DND-41 (cell line): ENCODE measurements around the gene ABHD16B.

Source experiments
- ATAC-seq: fragments of 200-7000 bp; cut with Tn5 transposase; 3 replicates; pipeline ENCODE4 v1.9.1; 2021; ENCODE audit warnings: low read depth; ENCODE audit not compliant: insufficient read depth
- DNase-seq: peaks from one replicate; pipeline ENCODE4 v3.0.0-alpha.2; 2020
- H2AFZ ChIP-seq: 2 replicates; pipeline ENCODE4 v1.6.0; 2012; ENCODE audit warnings: low read depth, low read length
- H3K27ac ChIP-seq: 2 replicates; pipeline ENCODE4 v1.5.1; 2012; ENCODE audit warnings: low read length, inconsistent platforms
- H3K27me3 ChIP-seq: fragments of 200-600 bp; sonication (generic); 2 replicates; pipeline ENCODE4 v1.6.0; 2012; ENCODE audit warnings: low read length, mild to moderate bottlenecking, inconsistent platforms; ENCODE audit not compliant: insufficient read depth, poor library complexity
- H3K36me3 ChIP-seq: 2 replicates; pipeline ENCODE4 v1.5.1; 2012; ENCODE audit warnings: low read length, inconsistent platforms; ENCODE audit not compliant: insufficient read depth
- H3K4me1 ChIP-seq: 2 replicates; pipeline ENCODE4 v1.5.1; 2012; ENCODE audit warnings: mild to moderate bottlenecking, low read length; ENCODE audit not compliant: insufficient read depth
- H3K4me2 ChIP-seq: 2 replicates; pipeline ENCODE4 v1.6.0; 2012; ENCODE audit warnings: mild to moderate bottlenecking, moderate library complexity, low read length, inconsistent platforms; ENCODE audit not compliant: insufficient read depth
- H3K4me3 ChIP-seq, 2 experiments: fragments of 200-600 bp in 1 of 2; shearing (Covaris generic) in 1 of 2; 2 replicates each; pipeline ENCODE4 v1.5.1; 2012 to 2016; ENCODE audit warnings: inconsistent platforms in 2 of 2, low read length in 2 of 2, mild to moderate bottlenecking in 2 of 2, low read depth in 1 of 2, moderate library complexity in 1 of 2
- H3K79me2 ChIP-seq: 2 replicates; pipeline ENCODE4 v1.6.0; 2012; ENCODE audit warnings: low read length, inconsistent platforms; ENCODE audit not compliant: insufficient read depth
- H3K9ac ChIP-seq: 2 replicates; pipeline ENCODE4 v1.6.0; 2012; ENCODE audit warnings: low read depth, mild to moderate bottlenecking, inconsistent platforms, low read length, moderate library complexity
- H3K9me3 ChIP-seq: 2 replicates; pipeline ENCODE4 v1.5.1; 2012; ENCODE audit warnings: low read length, moderate library complexity, mild to moderate bottlenecking, inconsistent platforms; ENCODE audit not compliant: insufficient read depth, severe bottlenecking
- H4K20me1 ChIP-seq: 2 replicates; pipeline ENCODE4 v1.6.0; 2012; ENCODE audit warnings: low read length; ENCODE audit not compliant: insufficient read depth
- CTCF ChIP-seq: IDR thresholded peaks from 2 replicates; pipeline ENCODE4 v1.5.1; 2012; ENCODE audit warnings: borderline replicate concordance, low read length, moderate library complexity, mild to moderate bottlenecking; ENCODE audit not compliant: poor library complexity, severe bottlenecking; ENCODE audit errors: extremely low read depth
- EZH2 ChIP-seq: IDR thresholded peaks from 3 replicates; pipeline ENCODE4 v1.6.1; 2012; ENCODE audit warnings: borderline replicate concordance, low read depth, mild to moderate bottlenecking, moderate library complexity, low read length, inconsistent platforms; ENCODE audit not compliant: severe bottlenecking

Gene ABHD16B

GRCh38 chr20:63882257-63883200, 21.2 kb downstream of the ABHD16B start:
- H3K79me2 ChIP-seq = peaks cover 10% of the 10 kb centered on the region; the same call in 1 of the 2 replicates
- H3K36me3 ChIP-seq = peaks cover 76% of the 10 kb centered on the region

GRCh38 chr20:63883201-63883593, 21.9 kb downstream of the ABHD16B start:
- ATAC-seq (no peak), DNase-seq (no peak)
- Histone ChIP-seq H3K36me3 (peaks cover 75% of the 10 kb centered on the region), H3K9me3 (no peaks in the 10 kb centered on the region), H3K27ac (no peak overlapping the region), H3K4me1 (no peaks in the 10 kb centered on the region), H3K4me3 (no peak overlapping the region), H3K79me2 (peaks cover 4% of the 10 kb centered on the region; the same call in 1 of the 2 replicates), H3K4me2 (no peak overlapping the region), H3K9ac (no peak overlapping the region), H3K27me3 (no peaks in the 10 kb centered on the region), H4K20me1 (peaks cover 33% of the 10 kb centered on the region), H2AFZ (no peak overlapping the region)
- TF ChIP-seq CTCF = no peak
- no peak for TF ChIP-seq EZH2

More at GRCh38 chr20:63882257-63883200, 21.2 kb downstream of the ABHD16B start:
- H2AFZ ChIP-seq = no peak overlapping the region
- ATAC-seq (no peak), DNase-seq (no peak)
- H4K20me1 ChIP-seq = peaks cover 37% of the 10 kb centered on the region
- TF ChIP-seq EZH2 (no peak), CTCF (no peak)
- no peak overlapping the region for H3K9ac ChIP-seq
- H3K4me1 ChIP-seq = no peaks in the 10 kb centered on the region
- no peaks in the 10 kb centered on the region for H3K27me3 ChIP-seq
- H3K9me3 ChIP-seq = no peaks in the 10 kb centered on the region
- no peak overlapping the region for H3K27ac ChIP-seq
- H3K4me3 ChIP-seq = no peak overlapping the region
- H3K4me2 ChIP-seq = no peak overlapping the region

GRCh38 chr20:63884506-63885263, 23.4 kb downstream of the ABHD16B start:
- Histone ChIP-seq H3K9ac (no peak overlapping the region), H3K27ac (no peak overlapping the region), H4K20me1 (peaks cover 36% of the 10 kb centered on the region), H2AFZ (no peak overlapping the region), H3K79me2 (no peaks in the 10 kb centered on the region), H3K27me3 (no peaks in the 10 kb centered on the region), H3K36me3 (peaks cover 74% of the 10 kb centered on the region), H3K4me3 (no peak overlapping the region), H3K4me2 (no peak overlapping the region), H3K9me3 (no peaks in the 10 kb centered on the region), H3K4me1 (no peaks in the 10 kb centered on the region)
- DNase-seq (no peak), ATAC-seq (no peak)
- TF ChIP-seq EZH2 (no peak), CTCF (no peak)
